ENCODE results near the gene SV2C.
"Not testable (repeated sequence)": the region's sequence is repeated elsewhere in the genome, so short reads cannot be mapped to it uniquely, and the experiment has no call there.

Gene SV2C

GRCh38 chr5:76291305-76292077 lies 208.3 kb downstream of the SV2C start:
- no peak for DNase-seq
- Histone ChIP-seq H3K4me1 (no peaks in the 10 kb centered on the region), H3K27me3 (no peaks in the 10 kb centered on the region), H3K36me3 (no peaks in the 10 kb centered on the region), H3K9me3 (no peaks in the 10 kb centered on the region), H3K4me3 (no peak overlapping the region), H3K27ac (no peak overlapping the region)
- TF ChIP-seq CTCF (IDR thresholded peaks at IDR 0.05): no peak
- intact Hi-C loops (cut with DNase I; ENCODE audit: low total_unique reads): no loop called here

GRCh38 chr5:76292620-76293322 lies 209.6 kb downstream of the SV2C start:
- Histone ChIP-seq H3K9me3 (no peaks in the 10 kb centered on the region), H3K27ac (no peak overlapping the region), H3K27me3 (no peaks in the 10 kb centered on the region), H3K4me3 (no peak overlapping the region), H3K4me1 (no peaks in the 10 kb centered on the region), H3K36me3 (no peaks in the 10 kb centered on the region)
- intact Hi-C loops (cut with DNase I; ENCODE audit: low total_unique reads): no loop called here
- no peak for TF ChIP-seq CTCF (IDR thresholded peaks at IDR 0.05)
- DNase-seq: peak in 1 of 2 donors; percentile 30

- no peak overlapping the region for H3K4me3 ChIP-seq
- no peaks in the 10 kb centered on the region for H3K4me1 ChIP-seq
- no peak for TF ChIP-seq CTCF (IDR thresholded peaks at IDR 0.05)
- intact Hi-C loops (cut with DNase I; ENCODE audit: low total_unique reads): no loop called here
- DNase-seq: peak in 1 of 2 donors; percentile 24
- H3K36me3 ChIP-seq: no peaks in the 10 kb centered on the region
- H3K27ac ChIP-seq: no peak overlapping the region
- H3K27me3 ChIP-seq: no peaks in the 10 kb centered on the region
- no peaks in the 10 kb centered on the region for H3K9me3 ChIP-seq
Observed at GRCh38 chr5:76294573-76294972, 211.4 kb downstream of the SV2C start.

GRCh38 chr5:76298852-76299251 lies 215.7 kb downstream of the SV2C start:
- no peaks in the 10 kb centered on the region for H3K4me1 ChIP-seq
- H3K27ac ChIP-seq: no peak overlapping the region
- no peaks in the 10 kb centered on the region for H3K9me3 ChIP-seq
- no peak overlapping the region for H3K4me3 ChIP-seq
- no peaks in the 10 kb centered on the region for H3K36me3 ChIP-seq
- no peak for DNase-seq
- TF ChIP-seq CTCF (IDR thresholded peaks at IDR 0.05): no peak
- intact Hi-C loops (cut with DNase I; ENCODE audit: low total_unique reads): no loop called here
- H3K27me3 ChIP-seq: no peaks in the 10 kb centered on the region

- Histone ChIP-seq H3K4me3 (no peak overlapping the region), H3K4me1 (no peaks in the 10 kb centered on the region), H3K27ac (no peak overlapping the region), H3K27me3 (no peaks in the 10 kb centered on the region), H3K36me3 (no peaks in the 10 kb centered on the region), H3K9me3 (no peaks in the 10 kb centered on the region)
- DNase-seq: no peak
- no peak for TF ChIP-seq CTCF (IDR thresholded peaks at IDR 0.05)
- intact Hi-C loops (cut with DNase I; ENCODE audit: low total_unique reads): no loop called here
Observed at GRCh38 chr5:76299592-76299991, 216.4 kb downstream of the SV2C start.

GRCh38 chr5:76301932-76302331 lies 218.7 kb downstream of the SV2C start:
- H3K4me1 ChIP-seq; H3K4me3 ChIP-seq; DNase-seq; H3K27me3 ChIP-seq; intact Hi-C loops (cut with DNase I; ENCODE audit: low total_unique reads); H3K27ac ChIP-seq; H3K36me3 ChIP-seq; H3K9me3 ChIP-seq: not testable (repeated sequence)

- DNase-seq; H3K4me1 ChIP-seq; intact Hi-C loops (cut with DNase I; ENCODE audit: low total_unique reads); H3K27me3 ChIP-seq; H3K9me3 ChIP-seq; H3K36me3 ChIP-seq; H3K27ac ChIP-seq; H3K4me3 ChIP-seq: not testable (repeated sequence)
Observed at GRCh38 chr5:76302661-76303060, 219.5 kb downstream of the SV2C start.
